ENCODE measurements around the gene TPT1.
"Not testable (repeated sequence)": the region's sequence is repeated elsewhere in the genome, so short reads cannot be mapped to it uniquely, and the experiment has no call there.

Gene TPT1

GRCh38 chr13:45364876-45365557 lies 24.0 kb upstream of the TPT1 start:
- no peak for DNase-seq (ENCODE audit: insufficient read length, low spot score)
- FAIRE-seq = no peak
- no peak for TF ChIP-seq SPI1 (IDR thresholded peaks at IDR 0.05; ENCODE audit: low read depth, low read length)
- no peak for TF ChIP-seq POLR2A (IDR thresholded peaks at IDR 0.05; ENCODE audit: low read depth, low read length)
- no peak for TF ChIP-seq PAX5 (IDR thresholded peaks at IDR 0.05; ENCODE audit: insufficient read depth, low read length, severe bottlenecking)
- no peak for TF ChIP-seq TAF1 (IDR thresholded peaks at IDR 0.05; ENCODE audit: low read depth, low read length)
- TF ChIP-seq POLR2AphosphoS5 (IDR thresholded peaks at IDR 0.05; ENCODE audit: low read depth, low read length) = no peak
- no peak for TF ChIP-seq POU2F2 (IDR thresholded peaks at IDR 0.05; ENCODE audit: low read depth, low read length)

- TF ChIP-seq TAF1 (IDR thresholded peaks at IDR 0.05; ENCODE audit: low read depth, low read length) (no peak), POLR2AphosphoS5 (IDR thresholded peaks at IDR 0.05; ENCODE audit: low read depth, low read length) (no peak), POLR2A (IDR thresholded peaks at IDR 0.05; ENCODE audit: low read depth, low read length) (no peak), PAX5 (IDR thresholded peaks at IDR 0.05; ENCODE audit: insufficient read depth, low read length, severe bottlenecking) (no peak), POU2F2 (IDR thresholded peaks at IDR 0.05; ENCODE audit: low read depth, low read length) (no peak), SPI1 (IDR thresholded peaks at IDR 0.05; ENCODE audit: low read depth, low read length) (no peak)
- no peak for FAIRE-seq
- no peak for DNase-seq (ENCODE audit: insufficient read length, low spot score)
Measured at GRCh38 chr13:45362939-45363338, 22.0 kb upstream of the TPT1 start.

GRCh38 chr13:45361596-45362206 lies 20.7 kb upstream of the TPT1 start:
- FAIRE-seq = no peak
- no peak for DNase-seq (ENCODE audit: insufficient read length, low spot score)
- no peak for TF ChIP-seq TAF1 (IDR thresholded peaks at IDR 0.05; ENCODE audit: low read depth, low read length)
- no peak for TF ChIP-seq PAX5 (IDR thresholded peaks at IDR 0.05; ENCODE audit: insufficient read depth, low read length, severe bottlenecking)
- TF ChIP-seq POU2F2 (IDR thresholded peaks at IDR 0.05; ENCODE audit: low read depth, low read length) = no peak
- TF ChIP-seq POLR2A (IDR thresholded peaks at IDR 0.05; ENCODE audit: low read depth, low read length) = no peak
- no peak for TF ChIP-seq POLR2AphosphoS5 (IDR thresholded peaks at IDR 0.05; ENCODE audit: low read depth, low read length)
- no peak for TF ChIP-seq SPI1 (IDR thresholded peaks at IDR 0.05; ENCODE audit: low read depth, low read length)

- FAIRE-seq (no peak), DNase-seq (ENCODE audit: insufficient read length, low spot score) (no peak)
Measured at GRCh38 chr13:45356966-45357672, 16.1 kb upstream of the TPT1 start.

GRCh38 chr13:45353895-45354294 lies 12.9 kb upstream of the TPT1 start:
- DNase-seq (ENCODE audit: insufficient read length, low spot score) (no peak), FAIRE-seq (no peak)
- peak; percentile 78 for TF ChIP-seq SPI1 (IDR thresholded peaks at IDR 0.05; ENCODE audit: low read depth, low read length)
- TF ChIP-seq POU2F2 (IDR thresholded peaks at IDR 0.05; ENCODE audit: low read depth, low read length) = no peak

More at GRCh38 chr13:45356966-45357672, 16.1 kb upstream of the TPT1 start:
- TF ChIP-seq POLR2AphosphoS5 (IDR thresholded peaks at IDR 0.05; ENCODE audit: low read depth, low read length) = no peak
- no peak for TF ChIP-seq PAX5 (IDR thresholded peaks at IDR 0.05; ENCODE audit: insufficient read depth, low read length, severe bottlenecking)
- no peak for TF ChIP-seq POU2F2 (IDR thresholded peaks at IDR 0.05; ENCODE audit: low read depth, low read length)
- no peak for TF ChIP-seq POLR2A (IDR thresholded peaks at IDR 0.05; ENCODE audit: low read depth, low read length)
- TF ChIP-seq TAF1 (IDR thresholded peaks at IDR 0.05; ENCODE audit: low read depth, low read length) = no peak
- no peak for TF ChIP-seq SPI1 (IDR thresholded peaks at IDR 0.05; ENCODE audit: low read depth, low read length)

GRCh38 chr13:45352031-45352430 lies 11.0 kb upstream of the TPT1 start:
- DNase-seq (ENCODE audit: insufficient read length, low spot score) (no peak), FAIRE-seq (no peak)
- TF ChIP-seq PAX5 (IDR thresholded peaks at IDR 0.05; ENCODE audit: insufficient read depth, low read length, severe bottlenecking) (no peak), POLR2A (IDR thresholded peaks at IDR 0.05; ENCODE audit: low read depth, low read length) (no peak), POU2F2 (IDR thresholded peaks at IDR 0.05; ENCODE audit: low read depth, low read length) (no peak), SPI1 (IDR thresholded peaks at IDR 0.05; ENCODE audit: low read depth, low read length) (no peak), TAF1 (IDR thresholded peaks at IDR 0.05; ENCODE audit: low read depth, low read length) (no peak), POLR2AphosphoS5 (IDR thresholded peaks at IDR 0.05; ENCODE audit: low read depth, low read length) (no peak)

- no peak for DNase-seq (ENCODE audit: insufficient read length, low spot score)
- FAIRE-seq = no peak
- no peak for TF ChIP-seq SPI1 (IDR thresholded peaks at IDR 0.05; ENCODE audit: low read depth, low read length)
- no peak for TF ChIP-seq PAX5 (IDR thresholded peaks at IDR 0.05; ENCODE audit: insufficient read depth, low read length, severe bottlenecking)
- TF ChIP-seq POU2F2 (IDR thresholded peaks at IDR 0.05; ENCODE audit: low read depth, low read length) = no peak
- no peak for TF ChIP-seq POLR2AphosphoS5 (IDR thresholded peaks at IDR 0.05; ENCODE audit: low read depth, low read length)
- TF ChIP-seq TAF1 (IDR thresholded peaks at IDR 0.05; ENCODE audit: low read depth, low read length) = no peak
- no peak for TF ChIP-seq POLR2A (IDR thresholded peaks at IDR 0.05; ENCODE audit: low read depth, low read length)
Measured at GRCh38 chr13:45350152-45350551, 9.2 kb upstream of the TPT1 start.

GRCh38 chr13:45349438-45349837 lies 8.5 kb upstream of the TPT1 start:
- TF ChIP-seq PAX5 (IDR thresholded peaks at IDR 0.05; ENCODE audit: insufficient read depth, low read length, severe bottlenecking) (no peak), SPI1 (IDR thresholded peaks at IDR 0.05; ENCODE audit: low read depth, low read length) (no peak), TAF1 (IDR thresholded peaks at IDR 0.05; ENCODE audit: low read depth, low read length) (no peak)
- DNase-seq (ENCODE audit: insufficient read length, low spot score) (no peak), FAIRE-seq (no peak)

- FAIRE-seq; DNase-seq (ENCODE audit: insufficient read length, low spot score): not testable (repeated sequence)
Measured at GRCh38 chr13:45344064-45344463, 3.1 kb upstream of the TPT1 start.

GRCh38 chr13:45343102-45343501 lies 2.1 kb upstream of the TPT1 start:
- FAIRE-seq; DNase-seq (ENCODE audit: insufficient read length, low spot score): not testable (repeated sequence)

- FAIRE-seq; DNase-seq (ENCODE audit: insufficient read length, low spot score): not testable (repeated sequence)
Measured at GRCh38 chr13:45342668-45343067, 1.7 kb upstream of the TPT1 start.
